Measurements from ENCODE around the gene AAMDC.
"Not testable (repeated sequence)": the region's sequence is repeated elsewhere in the genome, so short reads cannot be mapped to it uniquely, and the experiment has no call there.

AAMDC gene

DNA sequence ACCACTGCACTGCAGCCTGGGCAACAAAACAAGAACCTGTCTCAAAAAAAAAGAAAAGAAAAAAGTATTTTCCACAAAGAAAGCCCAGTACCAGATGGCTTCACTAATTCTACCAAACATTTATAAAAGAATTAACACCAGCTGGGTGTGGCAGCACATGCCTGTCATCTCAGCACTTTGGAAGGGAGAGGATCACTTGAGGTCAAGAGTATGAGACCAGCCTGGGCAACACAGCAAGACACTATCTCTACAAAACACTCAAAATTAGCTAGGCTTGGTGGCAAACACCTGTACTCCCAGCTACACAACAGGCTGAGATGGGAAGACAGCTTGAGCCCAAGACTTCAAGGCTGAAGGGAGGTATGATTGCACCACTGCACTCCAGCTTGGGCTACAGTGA, 20.5 kb upstream of the AAMDC start:
- Mint-ChIP-seq H3K4me1 (ENCODE audit: low read depth in 2 of 2) (peaks cover 43 to 70% of the 10 kb centered on the region in 2 donors), H3K9me3 (no peaks in the 10 kb centered on the region), H3K27me3 (no peaks in the 10 kb centered on the region), H3K27ac (peak overlapping the region; percentile 30 to 81), H3K36me3 (ENCODE audit: insufficient read depth) (peaks cover 17% of the 10 kb centered on the region), H3K4me3 (no peak overlapping the region)
- DNase-seq (no peak), ATAC-seq (replicated peaks) (no peak)

DNA sequence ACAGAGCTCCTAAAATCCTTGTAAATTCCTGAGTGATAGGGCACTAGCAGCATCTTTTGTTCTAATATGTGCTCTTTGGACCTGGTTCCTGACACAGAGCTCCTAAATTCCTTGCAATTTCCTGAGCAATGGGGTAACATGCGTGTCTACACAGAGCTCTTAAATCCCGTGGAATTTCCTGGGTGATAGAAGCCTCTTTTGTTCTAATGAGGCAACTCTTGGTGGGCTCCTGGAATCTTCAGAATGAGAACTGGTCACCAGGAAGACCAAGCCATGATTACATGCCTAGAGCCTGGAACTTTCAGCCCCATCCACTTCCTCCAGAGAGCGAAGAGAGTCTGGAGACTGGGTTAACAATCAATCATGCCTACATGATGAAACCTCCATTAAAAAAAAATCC, 19.5 kb upstream of the AAMDC start:
- ATAC-seq (replicated peaks) (no peak), DNase-seq (no peak)
- Mint-ChIP-seq H3K27me3 (no peaks in the 10 kb centered on the region), H3K36me3 (ENCODE audit: insufficient read depth) (peaks cover 20% of the 10 kb centered on the region), H3K9me3 (no peaks in the 10 kb centered on the region), H3K4me1 (ENCODE audit: low read depth in 2 of 2) (peaks cover 42 to 67% of the 10 kb centered on the region in 2 donors), H3K4me3 (no peak overlapping the region), H3K27ac (peak overlapping the region; percentile 30 to 81)

DNA sequence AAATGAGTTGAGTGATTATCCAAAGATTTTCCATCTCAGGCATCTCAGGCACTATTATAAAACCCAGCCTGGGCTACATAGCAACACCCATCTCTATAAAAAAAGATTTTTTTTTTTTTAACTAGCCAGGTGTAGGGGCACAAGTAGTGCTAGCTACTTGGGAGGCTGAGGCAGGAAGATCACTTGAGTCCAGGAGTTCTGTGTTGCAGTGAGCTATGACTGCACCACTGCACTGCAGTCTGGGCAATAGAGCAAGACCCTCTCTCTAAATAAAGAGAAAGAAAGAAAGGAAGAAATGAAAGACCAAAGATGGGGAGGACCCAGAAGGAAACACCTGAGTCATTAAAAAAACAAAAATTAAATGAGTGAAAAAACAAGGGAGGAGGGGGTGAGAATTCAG, 14.5 kb upstream of the AAMDC start:
- Mint-ChIP-seq H3K4me3 (no peak overlapping the region), H3K9me3 (no peaks in the 10 kb centered on the region), H3K27ac (peak overlapping the region; percentile 1 to 50), H3K4me1 (ENCODE audit: low read depth in 2 of 2) (peaks cover 37 to 60% of the 10 kb centered on the region in 2 donors), H3K27me3 (no peaks in the 10 kb centered on the region), H3K36me3 (ENCODE audit: insufficient read depth) (peaks cover 14% of the 10 kb centered on the region)
- ATAC-seq (replicated peaks) = no peak
- DNase-seq = no peak

DNA sequence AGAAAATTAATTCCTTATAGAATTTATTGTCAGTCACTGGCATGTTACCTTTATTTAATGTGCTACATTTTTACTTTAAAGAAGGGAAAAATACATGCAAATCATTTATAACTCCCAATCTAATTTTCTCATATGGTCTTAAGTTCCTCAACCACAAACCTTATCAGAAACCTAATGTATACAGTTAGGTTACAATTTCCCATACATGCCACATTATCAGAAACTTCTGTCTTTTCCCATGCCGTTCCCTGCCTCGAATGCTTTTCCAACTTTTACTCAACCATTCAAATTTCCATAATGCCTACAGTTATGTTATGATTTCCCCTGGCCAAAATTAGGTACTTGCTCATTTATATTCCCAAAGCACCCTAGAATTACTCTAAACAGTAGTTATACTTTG, 14.0 kb upstream of the AAMDC start:
- no peak overlapping the region for H3K4me3 Mint-ChIP-seq
- DNase-seq (no peak), ATAC-seq (replicated peaks) (no peak)
- no peaks in the 10 kb centered on the region for H3K27me3 Mint-ChIP-seq
- H3K36me3 Mint-ChIP-seq (ENCODE audit: insufficient read depth) = peaks cover 20% of the 10 kb centered on the region
- no peak overlapping the region for H3K27ac Mint-ChIP-seq
- H3K4me1 Mint-ChIP-seq (ENCODE audit: low read depth in 2 of 2) = peaks cover 34 to 59% of the 10 kb centered on the region in 2 donors
- H3K9me3 Mint-ChIP-seq = no peaks in the 10 kb centered on the region

DNA sequence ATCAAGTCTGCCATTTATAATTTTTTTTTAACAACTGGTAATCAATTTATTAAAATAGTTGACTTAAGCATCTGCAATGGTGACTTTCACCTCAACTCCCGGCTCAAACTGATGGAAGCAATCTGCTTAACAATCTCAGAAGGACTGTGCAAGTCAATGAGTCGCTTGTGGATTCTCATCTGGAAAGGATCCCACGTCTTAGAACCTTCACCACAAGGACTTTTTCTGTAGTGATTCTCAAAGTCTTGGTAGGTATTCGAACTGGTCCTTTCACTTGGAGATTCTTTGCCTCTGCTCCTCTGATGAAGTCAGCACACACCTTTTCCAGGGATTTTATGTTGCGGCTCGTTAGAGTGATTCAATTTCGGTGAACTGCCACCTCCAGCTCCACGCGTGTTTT, 7.7 kb upstream of the AAMDC start:
- Mint-ChIP-seq H3K4me3 (no peak overlapping the region), H3K36me3 (ENCODE audit: insufficient read depth) (peaks cover 13% of the 10 kb centered on the region), H3K27me3 (no peaks in the 10 kb centered on the region), H3K9me3 (peaks cover 0 to 6% of the 10 kb centered on the region in 2 donors), H3K27ac (no peak overlapping the region), H3K4me1 (ENCODE audit: low read depth in 2 of 2) (peaks cover 26 to 60% of the 10 kb centered on the region in 2 donors)
- ATAC-seq (replicated peaks) (no peak), DNase-seq (no peak)

DNA sequence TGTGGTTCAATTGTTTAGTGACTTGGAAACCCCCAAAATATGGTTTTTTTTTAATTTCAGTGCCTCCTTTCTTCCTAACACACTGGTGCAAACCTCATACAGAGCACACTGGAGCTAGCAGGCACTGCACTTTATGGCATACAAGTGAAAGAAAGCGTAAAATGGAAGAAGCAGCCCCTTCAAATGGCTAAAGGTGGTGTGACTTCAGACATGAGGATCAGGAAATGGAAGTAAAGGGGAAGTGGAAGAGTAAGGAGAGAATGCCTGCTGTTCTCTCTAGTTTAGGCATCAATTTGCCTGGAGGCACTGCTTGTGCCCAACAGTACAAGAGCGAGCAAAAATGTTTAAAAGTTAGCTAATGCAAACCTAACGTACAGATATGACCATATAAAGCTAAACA, 6.1 kb upstream of the AAMDC start:
- Mint-ChIP-seq H3K4me3 (no peak overlapping the region), H3K4me1 (ENCODE audit: low read depth in 2 of 2) (peaks cover 30 to 59% of the 10 kb centered on the region in 2 donors), H3K27me3 (no peaks in the 10 kb centered on the region), H3K27ac (no peak overlapping the region), H3K9me3 (peaks cover 0 to 6% of the 10 kb centered on the region in 2 donors), H3K36me3 (ENCODE audit: insufficient read depth) (peaks cover 18% of the 10 kb centered on the region)
- DNase-seq = no peak
- ATAC-seq (replicated peaks) = no peak

DNA sequence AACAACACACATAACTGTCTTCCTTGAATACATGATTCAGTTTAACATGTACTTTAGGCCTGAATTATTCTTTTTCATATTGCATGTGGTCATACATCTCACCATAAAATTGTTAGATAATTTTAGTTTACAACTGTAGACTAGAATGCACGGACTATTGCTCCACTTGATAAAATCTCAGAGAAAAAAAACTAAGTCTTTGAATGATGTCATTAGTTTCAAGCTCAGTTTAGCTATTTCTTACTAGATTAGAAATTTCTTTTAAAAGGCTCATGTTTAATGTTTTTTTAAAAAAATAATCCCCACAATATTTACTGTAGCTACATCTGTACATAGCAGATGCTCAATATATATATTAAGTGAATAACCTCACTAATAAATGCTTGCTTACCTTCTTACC, 5.5 kb upstream of the AAMDC start:
- H3K27me3 Mint-ChIP-seq = no peaks in the 10 kb centered on the region
- ATAC-seq (replicated peaks) = no peak

DNA sequence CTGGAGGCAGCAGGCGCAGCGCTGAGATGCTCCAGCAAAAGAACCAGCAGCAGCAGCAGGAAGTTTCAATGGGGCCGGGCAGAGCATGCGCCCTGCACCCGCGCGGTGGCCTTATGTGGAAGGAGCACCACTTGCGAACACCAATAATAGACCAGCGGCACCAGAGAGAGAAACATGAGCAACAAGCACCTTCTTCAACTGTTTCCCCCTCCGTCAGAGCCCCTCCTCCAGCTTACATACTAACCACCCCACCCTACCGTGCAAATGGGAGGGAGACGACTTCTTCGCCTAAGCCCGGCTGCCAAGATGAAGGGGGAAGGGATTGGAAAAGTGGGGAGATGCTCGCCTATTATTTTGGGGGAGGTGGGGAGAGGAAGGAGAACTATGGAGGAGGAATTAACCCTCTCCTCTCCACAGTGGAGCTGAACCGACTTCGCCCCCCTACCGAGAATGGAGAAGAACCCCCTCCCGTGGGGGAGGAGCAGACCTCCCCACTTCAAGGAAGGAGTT, 1.5 kb upstream of the AAMDC start:
- ATAC-seq (replicated peaks) (peak; percentile 60), DNase-seq (peak; percentile 73 to 78 (median 75))
- H3K4me1 Mint-ChIP-seq (ENCODE audit: low read depth in 2 of 2) = peaks cover 28 to 43% of the 10 kb centered on the region in 2 donors
- peak overlapping the region; percentile 91 to 96 for H3K27ac Mint-ChIP-seq
- peaks cover 0 to 6% of the 10 kb centered on the region in 2 donors for H3K9me3 Mint-ChIP-seq
- peaks cover 17% of the 10 kb centered on the region for H3K36me3 Mint-ChIP-seq (ENCODE audit: insufficient read depth)
- H3K27me3 Mint-ChIP-seq = no peaks in the 10 kb centered on the region
- H3K4me3 Mint-ChIP-seq = peak overlapping the region; percentile 87 to 98

More for the DNA sequence above, 5.5 kb upstream of the AAMDC start:
- Mint-ChIP-seq H3K9me3 (peaks cover 0 to 6% of the 10 kb centered on the region in 2 donors), H3K27ac (no peak overlapping the region), H3K4me3 (no peak overlapping the region), H3K4me1 (ENCODE audit: low read depth in 2 of 2) (peaks cover 25 to 53% of the 10 kb centered on the region in 2 donors), H3K36me3 (ENCODE audit: insufficient read depth) (peaks cover 23% of the 10 kb centered on the region)
- no peak for DNase-seq

DNA sequence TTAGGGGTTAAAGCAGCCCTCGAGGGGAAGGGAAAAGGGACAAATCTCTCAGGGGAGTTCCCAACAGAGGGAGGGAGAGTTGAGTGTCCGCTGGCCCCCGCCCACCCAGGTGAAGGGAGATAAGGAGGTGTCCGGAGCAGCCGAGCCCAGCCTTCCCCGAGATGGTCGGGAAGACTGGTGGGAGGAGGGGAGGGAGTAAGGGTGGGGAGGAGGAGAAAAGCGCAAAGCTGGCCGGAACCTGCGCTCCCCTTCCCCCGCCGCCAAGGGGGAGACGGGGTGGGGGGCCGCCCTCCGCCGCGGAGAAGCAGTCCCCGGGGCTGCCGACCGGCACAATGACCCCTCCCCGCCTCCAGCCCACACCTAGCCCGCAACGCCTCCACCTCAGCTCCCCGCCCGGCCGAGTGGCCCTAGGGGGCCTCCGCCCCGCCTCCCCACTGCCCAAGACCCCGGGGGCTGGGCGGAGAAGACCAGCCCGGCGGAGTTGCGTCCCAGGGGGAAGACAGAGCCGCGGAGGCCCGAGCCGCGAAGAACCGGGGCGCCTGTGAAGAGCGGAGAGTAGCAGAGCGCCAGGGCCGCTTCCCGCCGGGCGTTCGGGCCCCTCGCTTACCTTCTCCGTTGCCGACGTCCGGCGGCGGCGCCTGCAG, 901 bp upstream of the AAMDC start:
- Mint-ChIP-seq H3K4me3 (peak overlapping the region; percentile 87 to 98), H3K27me3 (no peaks in the 10 kb centered on the region), H3K9me3 (peaks cover 0 to under 1% of the 10 kb centered on the region in 2 donors), H3K27ac (peak overlapping the region; percentile 91 to 96), H3K4me1 (ENCODE audit: low read depth in 2 of 2) (peaks cover 24 to 38% of the 10 kb centered on the region in 2 donors), H3K36me3 (ENCODE audit: insufficient read depth) (peaks cover 17% of the 10 kb centered on the region)
- ATAC-seq (replicated peaks) (peak; percentile 4), DNase-seq (peak; percentile 15 to 31 (median 20))

DNA sequence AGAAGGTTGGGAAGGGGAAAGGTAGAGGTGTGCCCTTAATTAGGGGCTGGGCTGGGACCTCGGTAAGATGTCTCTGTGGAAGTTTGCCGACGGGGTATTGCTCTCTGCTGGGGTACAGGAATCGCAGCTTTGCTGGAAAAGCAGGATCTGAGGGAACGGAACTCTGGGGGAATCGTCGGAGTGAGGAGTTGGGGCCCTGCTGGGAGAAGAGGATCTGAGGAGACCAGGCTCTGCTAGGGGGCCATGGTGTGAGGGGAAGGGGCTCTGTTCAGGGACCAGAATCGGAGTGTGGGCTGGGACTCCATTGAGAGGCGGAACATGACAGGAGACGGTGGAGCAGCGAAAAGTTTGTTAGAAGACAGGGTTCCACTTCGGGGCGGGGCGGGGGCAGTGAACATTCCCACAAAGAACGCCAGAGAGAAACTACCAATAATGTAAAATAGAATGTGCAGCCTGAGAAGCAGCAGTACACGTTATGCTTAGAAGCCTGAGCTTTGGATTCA, 456 bp downstream of the AAMDC start:
- ATAC-seq (replicated peaks) = no peak
- Mint-ChIP-seq H3K36me3 (ENCODE audit: insufficient read depth) (peaks cover 17% of the 10 kb centered on the region), H3K9me3 (no peaks in the 10 kb centered on the region), H3K27me3 (no peaks in the 10 kb centered on the region), H3K27ac (peak overlapping the region; percentile 91 to 96), H3K4me3 (peak overlapping the region; percentile 87 to 98), H3K4me1 (ENCODE audit: low read depth in 2 of 2) (peaks cover 20 to 31% of the 10 kb centered on the region in 2 donors)
- peak in 2 of 3 experiments; percentile 3 to 12 for DNase-seq

DNA sequence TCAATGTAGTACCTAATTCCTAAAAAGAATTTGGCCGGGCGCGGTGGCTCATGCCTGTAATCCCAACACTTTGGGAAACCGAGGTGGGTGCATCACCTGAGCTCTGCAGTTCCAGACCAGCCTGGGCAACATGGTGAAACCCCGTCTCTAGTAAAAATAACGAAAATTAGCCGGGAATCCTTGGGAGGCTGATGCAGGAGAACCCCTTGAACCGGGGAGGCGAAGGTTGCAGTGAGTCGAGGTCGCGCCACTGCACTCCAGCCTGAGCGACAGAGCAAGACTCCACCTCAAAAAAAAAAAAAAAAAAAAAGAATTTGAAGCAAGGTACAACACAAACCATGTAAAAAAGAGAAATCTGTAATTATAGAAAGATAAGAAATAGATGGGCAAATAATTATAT, 1.2 kb downstream of the AAMDC start:
- H3K9me3 Mint-ChIP-seq; H3K27ac Mint-ChIP-seq; DNase-seq; H3K27me3 Mint-ChIP-seq; ATAC-seq (replicated peaks): not testable (repeated sequence)
- Mint-ChIP-seq H3K4me3 (peak overlapping the region in 1 of 2 donors; percentile 87), H3K4me1 (ENCODE audit: low read depth in 2 of 2) (peaks cover 16 to 24% of the 10 kb centered on the region in 2 donors), H3K36me3 (ENCODE audit: insufficient read depth) (peaks cover 17% of the 10 kb centered on the region)

DNA sequence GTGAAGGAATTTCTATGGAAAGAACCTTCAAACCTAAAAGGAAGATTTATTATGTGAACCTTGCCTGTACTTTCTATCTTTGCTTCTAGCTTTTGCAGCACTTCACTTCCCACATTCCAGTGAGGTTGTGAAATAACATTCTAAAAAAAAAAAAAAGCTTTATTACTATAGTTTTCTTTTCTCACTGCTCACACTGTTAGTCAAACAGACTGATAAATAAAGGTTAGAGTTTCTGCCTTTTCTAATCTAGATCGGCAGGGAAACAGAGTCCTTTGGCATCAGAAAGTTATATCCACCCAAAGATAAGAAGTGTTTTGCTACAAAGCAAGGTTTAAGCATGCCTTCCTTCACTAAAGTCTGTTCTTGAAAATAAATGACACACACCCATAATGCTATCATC, 2.8 kb downstream of the AAMDC start:
- Mint-ChIP-seq H3K36me3 (ENCODE audit: insufficient read depth) (peaks cover 17% of the 10 kb centered on the region), H3K27me3 (no peaks in the 10 kb centered on the region), H3K9me3 (no peaks in the 10 kb centered on the region), H3K4me1 (ENCODE audit: low read depth in 2 of 2) (peaks cover 12 to 16% of the 10 kb centered on the region in 2 donors), H3K4me3 (no peak overlapping the region), H3K27ac (no peak overlapping the region)
- DNase-seq (no peak), ATAC-seq (replicated peaks) (no peak)

DNA sequence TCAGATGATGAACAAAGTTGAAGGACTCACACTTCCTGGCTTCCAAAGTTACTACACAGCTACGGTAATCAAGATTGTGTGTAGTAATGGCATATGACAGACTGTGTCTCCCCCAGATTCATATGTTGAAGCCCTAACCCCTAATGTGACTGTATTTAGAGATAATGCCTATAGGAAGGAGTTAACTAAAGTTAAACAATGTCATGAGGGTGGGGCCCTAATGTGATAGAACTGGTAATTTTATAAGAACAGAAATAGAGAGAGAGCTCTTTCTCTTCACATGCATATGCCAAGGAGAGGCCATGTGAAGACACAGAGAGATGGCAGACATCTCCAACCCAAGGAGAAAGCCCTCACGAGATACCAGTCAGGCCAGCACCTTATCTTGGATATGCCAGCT, 8.0 kb downstream of the AAMDC start:
- no peak overlapping the region for H3K4me3 Mint-ChIP-seq
- no peak for DNase-seq
- peaks cover 3 to 12% of the 10 kb centered on the region in 2 donors for H3K4me1 Mint-ChIP-seq (ENCODE audit: low read depth in 2 of 2)
- H3K9me3 Mint-ChIP-seq = no peaks in the 10 kb centered on the region
- no peaks in the 10 kb centered on the region for H3K27me3 Mint-ChIP-seq
- H3K36me3 Mint-ChIP-seq (ENCODE audit: insufficient read depth) = no peaks in the 10 kb centered on the region
- H3K27ac Mint-ChIP-seq = no peak overlapping the region
- ATAC-seq (replicated peaks) = no peak

DNA sequence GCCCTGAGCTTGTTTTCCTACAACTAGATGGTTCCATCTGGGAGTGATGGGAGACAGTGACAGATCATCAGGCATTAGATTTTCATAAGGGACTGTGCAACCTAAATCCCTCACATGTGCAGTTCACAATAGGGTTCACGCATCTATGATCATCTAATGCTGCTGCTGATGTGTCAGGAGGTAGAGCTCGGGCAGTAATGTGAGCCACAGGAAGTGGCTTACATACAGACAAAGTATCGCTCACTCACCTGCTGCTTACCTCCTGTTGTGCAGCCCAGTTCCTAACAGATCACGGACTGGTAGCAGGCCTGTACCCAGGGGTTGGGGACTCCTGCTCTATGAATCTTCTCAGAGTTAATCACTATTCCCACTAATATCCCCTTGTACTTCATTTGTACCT, 12.4 kb downstream of the AAMDC start:
- peak; percentile 43 for ATAC-seq (replicated peaks)
- peak overlapping the region in 1 of 2 donors; percentile 19 for H3K27ac Mint-ChIP-seq
- H3K27me3 Mint-ChIP-seq = no peaks in the 10 kb centered on the region
- peaks cover 3 to 12% of the 10 kb centered on the region in 2 donors for H3K4me1 Mint-ChIP-seq (ENCODE audit: low read depth in 2 of 2)
- H3K9me3 Mint-ChIP-seq = no peaks in the 10 kb centered on the region
- H3K4me3 Mint-ChIP-seq = no peak overlapping the region
- no peaks in the 10 kb centered on the region for H3K36me3 Mint-ChIP-seq (ENCODE audit: insufficient read depth)
- DNase-seq = no peak
